ENCODE data around the gene ITPK1.

Gene ITPK1

GRCh38 chr14:93023802-93024434 is 91.8 kb downstream of the ITPK1 start:
- DNase-seq, result no peak

DNA sequence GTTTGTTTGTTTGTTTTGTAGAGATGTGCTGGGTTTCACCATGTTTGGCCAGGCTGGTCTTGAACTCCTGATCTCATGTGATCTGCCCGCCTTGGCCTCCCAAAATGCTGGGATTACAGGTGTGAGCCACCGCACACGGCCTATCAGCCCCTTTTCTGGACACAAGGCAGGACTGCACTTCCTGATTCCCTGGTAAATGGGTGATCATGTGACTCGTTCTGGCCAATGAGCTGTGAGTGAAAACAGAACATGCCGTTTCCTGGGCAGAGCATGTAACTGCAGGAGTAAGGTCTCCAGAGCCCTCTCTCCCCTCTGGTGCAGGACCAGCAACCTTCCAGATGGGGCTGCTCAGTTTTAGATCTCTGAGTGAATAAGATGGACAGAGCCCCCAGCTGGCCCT is 92.7 kb downstream of the ITPK1 start:
- peak; percentile 56 for DNase-seq

DNA sequence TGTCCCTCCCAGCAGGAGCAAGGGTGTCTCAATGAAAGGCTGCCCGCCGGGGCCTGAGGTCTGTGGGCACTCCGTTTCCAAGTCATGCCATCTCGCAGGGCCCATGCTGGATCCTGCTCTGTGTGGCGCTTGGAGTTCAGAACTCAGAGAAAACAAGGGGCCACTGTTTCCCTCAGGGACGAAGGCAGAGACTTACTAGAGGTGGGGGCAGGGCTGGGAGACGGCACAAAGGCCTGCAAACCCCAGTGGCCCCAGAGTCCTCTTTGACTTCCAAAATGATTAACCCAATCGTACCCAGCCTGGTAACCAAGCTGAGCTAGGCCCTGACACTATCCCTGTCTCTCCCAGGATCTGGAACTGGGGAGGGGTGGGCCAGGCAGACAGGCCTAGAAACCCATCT is 95.8 kb downstream of the ITPK1 start:
- DNase-seq, result no peak

DNA sequence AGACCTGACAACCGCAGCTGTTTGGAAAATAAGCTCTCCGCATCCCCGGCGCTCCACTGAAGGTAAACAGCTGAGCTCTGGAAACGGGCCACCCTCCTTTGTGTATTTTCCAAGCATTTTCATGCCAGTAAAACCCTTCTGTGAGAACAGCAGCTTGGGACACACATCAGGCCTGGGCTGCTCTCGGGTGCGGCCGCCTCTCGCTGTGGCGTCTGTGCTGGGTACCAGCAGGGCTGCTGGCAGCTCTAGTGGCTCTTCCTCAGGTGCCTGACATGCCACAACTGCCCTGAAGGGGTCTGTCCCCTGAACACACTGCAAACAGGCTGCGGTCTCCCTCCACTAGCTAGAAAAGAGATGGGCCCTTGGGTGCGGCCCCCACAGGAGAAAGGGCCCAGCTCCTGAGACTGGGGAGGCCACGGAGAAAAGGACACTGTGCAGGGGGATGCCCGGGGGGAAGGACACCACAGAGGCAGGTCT is 96.3 kb downstream of the ITPK1 start:
- DNase-seq, result no peak

- no peak for DNase-seq
Measured at GRCh38 chr14:93018366-93018765, 97.4 kb downstream of the ITPK1 start.

DNA sequence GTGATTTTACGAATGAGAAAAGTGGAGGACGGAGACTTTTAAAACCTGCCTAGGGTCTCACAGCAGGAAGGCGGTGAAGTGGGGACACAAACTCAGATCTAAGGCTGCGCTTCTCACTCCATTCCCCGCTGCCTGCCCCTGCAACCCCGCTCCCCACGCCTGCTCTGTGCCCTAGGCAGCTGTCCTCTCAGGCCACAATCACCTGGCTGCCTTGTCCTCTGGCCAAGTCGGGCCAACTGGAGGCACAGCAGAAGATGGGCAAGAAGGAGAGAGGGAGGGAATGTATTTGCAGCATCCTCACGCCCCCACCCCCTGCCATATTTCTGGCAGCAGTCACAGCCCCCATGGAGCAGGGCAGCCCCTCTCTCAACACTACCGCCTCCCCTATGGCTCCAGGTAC is 97.8 kb downstream of the ITPK1 start:
- no peak for DNase-seq

DNA sequence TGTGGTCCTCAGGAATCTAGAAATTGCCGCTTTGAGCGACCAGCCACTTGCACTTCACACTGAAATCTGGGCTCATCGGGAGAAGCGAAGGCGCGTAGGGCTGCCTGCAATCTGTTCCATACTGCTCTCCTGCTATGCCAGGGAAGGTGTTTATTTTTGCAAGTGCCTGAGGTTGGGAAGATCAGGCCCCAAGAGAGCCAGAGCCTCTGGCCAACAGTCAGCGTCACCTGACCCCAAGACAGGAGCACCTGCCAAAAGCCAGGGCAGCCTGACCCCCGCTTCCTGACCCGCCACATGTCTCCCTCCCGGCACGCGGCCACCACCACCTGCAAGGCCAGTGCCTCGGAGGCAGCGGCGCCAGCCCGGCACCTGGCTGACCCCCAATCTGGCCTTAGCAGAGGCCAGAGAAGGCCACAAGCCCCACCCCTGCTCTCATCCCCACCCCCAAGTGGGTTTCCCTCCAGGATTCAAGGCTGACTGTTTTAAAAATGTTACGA is 98.4 kb downstream of the ITPK1 start:
- DNase-seq, result no peak

DNA sequence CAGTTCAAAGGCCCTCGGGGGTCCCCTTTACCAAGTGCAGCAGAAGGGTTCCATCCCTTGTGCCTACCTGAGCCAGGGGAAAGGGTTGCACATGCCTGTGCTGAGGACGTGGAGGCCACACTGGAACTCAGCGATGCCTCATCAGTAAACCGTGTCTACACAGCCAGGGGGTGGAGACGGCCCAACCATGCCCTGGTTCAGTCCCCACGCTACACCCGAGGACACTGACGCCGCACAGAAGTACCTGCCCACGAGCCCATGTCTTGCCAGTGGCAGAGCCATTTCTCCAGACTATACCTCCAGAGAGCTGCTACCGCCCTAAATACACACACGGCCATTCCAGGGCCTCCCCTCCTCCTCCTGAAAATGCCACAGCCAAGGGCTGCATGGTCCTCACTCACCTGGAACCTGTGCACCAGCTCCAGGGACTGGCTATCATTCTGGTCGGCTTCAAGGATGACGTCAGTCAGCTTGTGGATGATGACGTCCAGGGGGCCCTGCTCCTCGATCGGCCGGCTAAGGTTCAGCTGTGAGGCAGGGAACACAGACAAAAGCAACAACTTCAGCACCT is 99.4 kb downstream of the ITPK1 start:
- DNase-seq, result no peak

- no peak for DNase-seq
Measured at GRCh38 chr14:93015505-93015904, 100.2 kb downstream of the ITPK1 start.

GRCh38 chr14:93015064-93015463 is 100.7 kb downstream of the ITPK1 start:
- no peak for DNase-seq

GRCh38 chr14:93014058-93015023 is 101.4 kb downstream of the ITPK1 start:
- no peak for DNase-seq

- no peak for DNase-seq
Measured at GRCh38 chr14:93012951-93013719, 102.6 kb downstream of the ITPK1 start.

- no peak for DNase-seq
Measured at GRCh38 chr14:93012506-93012905, 103.2 kb downstream of the ITPK1 start.

GRCh38 chr14:93011650-93012325 is 103.9 kb downstream of the ITPK1 start:
- no peak for DNase-seq

- DNase-seq, result no peak
Measured at GRCh38 chr14:93011141-93011529, 104.6 kb downstream of the ITPK1 start.

DNA sequence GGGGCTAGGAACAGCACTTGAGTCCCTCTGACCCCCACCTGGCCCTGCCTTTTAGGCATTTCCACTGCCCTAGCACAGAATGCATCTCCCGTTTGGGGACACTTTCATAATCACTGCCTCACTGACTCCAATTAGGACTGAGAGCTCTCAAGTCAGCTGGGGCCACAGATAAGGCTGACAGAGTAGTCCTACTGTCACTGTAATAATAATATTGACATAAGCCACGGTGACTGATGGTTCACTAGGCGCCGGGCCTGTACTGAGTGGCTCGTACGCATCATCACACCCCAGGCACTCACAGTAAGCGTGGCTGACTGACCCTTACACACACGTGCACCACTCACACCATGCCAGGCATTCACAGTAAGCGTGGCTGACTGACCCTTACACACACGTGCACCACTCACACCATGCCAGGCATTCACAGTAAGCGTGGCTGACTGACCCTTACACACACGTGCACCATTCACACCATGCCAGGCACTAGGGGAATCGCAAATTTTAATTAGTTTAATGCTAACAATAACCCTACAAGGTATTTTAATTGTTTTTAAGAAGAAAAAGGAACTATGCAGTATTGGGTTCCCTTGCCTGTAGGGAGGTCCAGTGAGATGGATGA is 105.1 kb downstream of the ITPK1 start:
- no peak for DNase-seq

- no peak for DNase-seq
Measured at GRCh38 chr14:93010130-93010499, 105.6 kb downstream of the ITPK1 start.

- no peak for DNase-seq
Measured at GRCh38 chr14:93009471-93010129, 106.1 kb downstream of the ITPK1 start.

DNA sequence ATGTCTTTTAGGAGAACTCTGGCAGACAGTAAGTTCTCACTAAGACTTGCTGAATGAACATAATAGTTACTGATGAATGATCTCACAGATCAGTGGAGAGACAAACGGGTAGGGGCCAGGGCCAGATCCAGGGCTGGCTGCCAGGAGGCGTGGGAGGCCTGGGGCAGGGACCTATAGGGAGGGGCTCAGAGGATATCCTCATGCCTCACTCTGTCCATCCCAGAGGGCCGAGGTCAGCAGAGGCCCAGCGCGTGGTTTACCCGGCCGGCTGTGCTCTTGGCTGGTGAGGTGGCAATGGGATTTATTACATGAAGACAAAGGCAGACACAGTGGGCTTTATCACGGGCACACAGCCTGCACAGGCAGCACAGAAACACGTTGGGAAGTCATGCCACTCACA is 107.3 kb downstream of the ITPK1 start:
- no peak for DNase-seq

DNA sequence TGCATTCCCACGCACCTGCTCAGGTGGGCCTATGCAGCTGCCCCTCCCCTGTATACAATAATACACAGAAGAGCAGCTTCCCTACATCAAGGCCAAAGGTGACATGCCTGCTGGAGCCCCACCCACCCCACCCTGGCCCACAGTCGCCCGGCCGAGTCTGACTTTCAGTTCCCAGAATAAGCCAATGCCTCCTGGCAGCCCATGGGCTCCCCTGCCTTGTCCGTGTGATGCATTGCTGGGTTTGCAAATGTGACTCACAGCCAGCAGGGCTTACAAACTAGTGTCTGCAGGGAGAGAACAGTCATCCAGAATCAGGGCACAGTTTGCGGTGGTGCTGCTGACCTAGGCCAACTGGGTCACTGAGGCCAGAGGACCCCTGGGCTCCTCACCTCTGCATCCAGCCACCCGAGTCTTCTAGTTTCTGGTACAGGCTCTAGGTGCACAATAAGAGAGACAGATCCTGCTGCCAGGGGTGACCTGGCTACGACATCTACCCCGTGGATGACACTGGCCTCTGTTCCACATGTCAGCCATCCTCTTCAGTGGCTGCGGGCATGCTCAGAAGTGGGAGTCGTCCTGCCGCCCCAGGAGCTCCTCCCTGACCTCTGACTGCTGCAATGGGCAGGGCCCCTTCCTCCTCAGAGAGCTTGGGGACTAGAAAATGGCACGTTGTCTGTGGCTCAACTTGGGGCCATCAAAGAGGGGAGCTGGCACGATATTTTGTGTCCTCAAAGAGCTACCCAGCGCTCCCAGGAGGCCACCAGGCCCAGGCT is 108.3 kb downstream of the ITPK1 start:
- no peak for DNase-seq
